Stimulated activated naive CD8-positive, alpha-beta T cell treated with anti-CD3 and anti-CD28 coated beads, Interleukin-15, Interleukin-2, amounts not matched to agents 100 U/mL and 50 U/mL, for 24 hours (primary cell): ENCODE data around the gene CCNB1IP1.
"Not testable (repeated sequence)": the region's sequence is repeated elsewhere in the genome, so short reads cannot be mapped to it uniquely, and the experiment has no call there.

Source experiments
- ATAC-seq: fragments of 150-1000 bp; cut with Tn5 transposase; one replicate; pipeline ENCODE4 v1.10.0; 2021
- DNase-seq: peaks from one replicate; pipeline ENCODE4 v3.0.0; 2021

Gene CCNB1IP1

GRCh38 chr14:20332788-20333493 is at the start of gene CCNB1IP1:
Gene CCNB1IP1, minus strand, starts transcription at chr14:20333279. Its CDS starts 16,756 bp downstream, at chr14:20316523.
- ATAC-seq (peak; percentile 98), DNase-seq (peak; percentile 43)

GRCh38 chr14:20382526-20382925 is 49.4 kb upstream of the CCNB1IP1 start:
- ATAC-seq = no peak
- no peak for DNase-seq

DNA sequence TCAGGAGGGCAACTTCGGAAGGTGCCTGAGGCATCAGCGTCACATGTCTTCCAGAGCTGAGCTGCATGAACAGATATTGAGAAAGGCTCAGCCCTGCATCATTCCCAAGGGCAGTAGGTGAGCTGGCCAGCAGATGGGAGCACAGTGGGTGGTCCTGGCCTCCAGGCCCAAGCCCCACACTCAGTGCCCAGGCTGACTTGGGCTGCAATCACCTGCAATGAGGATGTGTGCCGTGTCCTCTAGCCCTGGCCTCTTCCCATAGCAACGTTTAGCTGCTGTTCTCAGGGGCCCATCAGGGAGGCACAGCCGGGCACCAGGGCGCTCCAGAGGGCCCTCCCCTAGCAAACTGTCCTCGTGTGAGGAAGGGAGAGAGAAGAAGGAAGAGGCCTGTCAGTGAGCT is 48.3 kb upstream of the CCNB1IP1 start:
- DNase-seq = no peak
- ATAC-seq = no peak

- no peak for DNase-seq
- peak; percentile 48 for ATAC-seq
These were observed 47.6 kb upstream of the CCNB1IP1 start for GRCh38 chr14:20380681-20381080.

- DNase-seq = no peak
- no peak for ATAC-seq
These were observed 46.7 kb upstream of the CCNB1IP1 start for GRCh38 chr14:20379743-20380142.

- no peak for DNase-seq
- ATAC-seq = no peak
These were observed 44.1 kb upstream of the CCNB1IP1 start for GRCh38 chr14:20377171-20377570.

- DNase-seq (no peak), ATAC-seq (no peak)
These were observed 43.1 kb upstream of the CCNB1IP1 start for GRCh38 chr14:20376071-20376588.

GRCh38 chr14:20375471-20375870 is 42.4 kb upstream of the CCNB1IP1 start:
- ATAC-seq (no peak), DNase-seq (no peak)

DNA sequence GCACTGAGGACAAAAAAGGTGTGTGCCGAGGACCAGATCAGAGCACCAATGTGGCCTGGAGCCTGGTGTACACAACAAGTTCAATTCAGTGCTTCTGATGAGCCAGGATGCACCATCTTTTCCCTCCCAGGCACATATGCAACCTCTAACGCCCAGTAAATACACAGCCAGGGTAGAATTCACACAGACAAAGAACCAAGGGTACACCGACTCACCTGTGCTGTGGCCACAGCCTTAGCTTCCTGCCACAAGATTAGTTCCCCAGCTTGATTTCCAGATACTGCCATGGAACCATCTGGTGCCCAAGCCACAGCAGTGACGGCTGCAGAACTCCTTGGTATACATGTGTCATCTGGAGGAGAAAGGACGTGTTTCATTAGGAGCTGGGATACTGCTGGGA is 39.7 kb upstream of the CCNB1IP1 start:
- DNase-seq (no peak), ATAC-seq (no peak)

DNA sequence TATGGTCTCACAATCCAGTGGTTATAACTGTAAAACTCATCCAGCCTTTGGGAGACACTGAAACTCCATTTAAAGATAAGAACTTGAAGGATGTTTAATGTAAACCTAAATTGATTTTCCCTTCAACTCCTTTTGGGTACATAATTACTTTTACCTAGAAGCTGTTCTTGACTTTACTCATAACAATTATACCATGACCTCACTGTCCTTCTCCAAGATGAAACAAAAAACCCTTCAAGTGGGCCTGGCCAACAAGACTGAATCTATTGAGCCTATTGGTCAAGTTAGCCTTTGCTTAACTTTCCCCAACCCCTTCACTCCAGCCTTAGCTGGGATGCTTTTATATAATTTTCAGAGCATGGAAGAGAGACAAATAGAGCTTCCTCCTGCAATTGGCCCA is 32.8 kb upstream of the CCNB1IP1 start:
- no peak for ATAC-seq

DNA sequence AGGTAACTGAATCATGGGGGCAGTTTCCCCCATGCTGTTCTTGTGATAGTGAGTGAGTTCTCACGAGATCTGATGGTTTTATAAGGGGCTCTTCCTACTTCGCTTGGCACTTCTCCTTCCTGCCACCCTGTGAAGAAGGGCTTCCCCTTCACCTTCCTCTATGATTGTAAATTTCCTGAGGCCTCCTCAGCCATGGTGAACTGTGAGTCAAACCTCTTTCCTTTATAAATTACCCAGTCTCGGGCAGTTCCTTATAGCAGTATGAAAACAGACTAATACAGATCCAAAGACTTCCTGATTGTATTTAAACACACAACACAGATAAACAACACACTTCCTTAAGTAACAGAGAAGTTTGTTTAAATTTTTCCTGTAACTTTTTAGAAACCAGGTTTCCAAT is 25.4 kb upstream of the CCNB1IP1 start:
- ATAC-seq, DNase-seq: not testable (repeated sequence)

More for the DNA sequence above, 32.8 kb upstream of the CCNB1IP1 start:
- DNase-seq = no peak

DNA sequence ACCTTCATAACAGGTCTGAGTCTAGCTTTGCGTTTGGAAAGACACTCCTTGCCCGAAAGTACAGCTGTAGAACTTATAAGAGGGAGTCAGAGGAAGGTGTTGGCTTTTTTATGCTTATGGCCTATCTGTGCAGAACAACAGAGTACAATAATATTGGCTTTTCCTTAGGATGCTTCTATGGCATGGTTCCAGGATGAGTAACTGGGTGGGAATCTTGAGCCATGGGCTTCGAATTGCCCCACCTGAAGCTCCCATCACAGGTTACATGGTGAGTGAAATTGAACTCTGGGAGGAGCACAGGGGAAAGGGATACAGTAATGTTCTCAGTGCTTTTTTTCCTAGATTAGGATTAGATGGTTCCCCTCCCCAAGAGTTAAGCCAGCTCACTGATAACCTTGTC is 23.3 kb upstream of the CCNB1IP1 start:
- no peak for DNase-seq
- no peak for ATAC-seq

GRCh38 chr14:20350860-20351259 is 17.8 kb upstream of the CCNB1IP1 start:
- ATAC-seq = no peak

GRCh38 chr14:20350282-20350681 is 17.2 kb upstream of the CCNB1IP1 start:
- no peak for ATAC-seq
- DNase-seq = no peak

More at GRCh38 chr14:20350860-20351259, 17.8 kb upstream of the CCNB1IP1 start:
- DNase-seq = no peak

- DNase-seq (no peak), ATAC-seq (no peak)
These were observed 14.7 kb upstream of the CCNB1IP1 start for GRCh38 chr14:20347747-20348146.

GRCh38 chr14:20346713-20347112 is 13.6 kb upstream of the CCNB1IP1 start:
- no peak for DNase-seq
- no peak for ATAC-seq

GRCh38 chr14:20345366-20345765 is 12.3 kb upstream of the CCNB1IP1 start:
- no peak for DNase-seq
- ATAC-seq = no peak

- ATAC-seq (no peak), DNase-seq (no peak)
These were observed 10.8 kb upstream of the CCNB1IP1 start for GRCh38 chr14:20343862-20344220.

GRCh38 chr14:20343092-20343861 is 10.2 kb upstream of the CCNB1IP1 start, which contains the start of gene PARP2:
Gene PARP2, plus strand, starts transcription at chr14:20343635. Its CDS starts 7 bp downstream, at chr14:20343642.
- ATAC-seq (peak; percentile 99), DNase-seq (peak; percentile 97)

GRCh38 chr14:20341646-20342045 is 8.6 kb upstream of the CCNB1IP1 start:
- ATAC-seq = no peak
- DNase-seq = no peak

DNA sequence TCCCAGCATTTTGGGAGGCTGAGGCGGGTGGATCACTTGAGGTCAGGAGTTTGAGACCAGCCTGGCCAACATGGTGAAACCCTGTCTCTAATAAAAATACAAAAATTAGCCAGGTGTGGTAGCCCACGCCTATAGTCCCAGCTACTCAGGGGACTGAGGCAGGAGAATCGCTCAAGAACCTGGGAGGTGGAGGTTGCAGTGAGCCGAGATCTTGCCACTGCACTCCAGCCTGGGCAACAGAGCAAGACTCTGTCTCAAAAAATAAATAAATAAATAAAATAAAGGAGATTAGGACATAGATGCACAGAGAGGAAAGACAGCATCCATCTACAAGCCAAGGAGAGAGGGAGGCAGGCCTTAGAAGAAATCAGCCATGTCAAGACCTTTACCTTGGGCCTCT is 8.0 kb upstream of the CCNB1IP1 start:
- not testable (repeated sequence) for ATAC-seq, DNase-seq

DNA sequence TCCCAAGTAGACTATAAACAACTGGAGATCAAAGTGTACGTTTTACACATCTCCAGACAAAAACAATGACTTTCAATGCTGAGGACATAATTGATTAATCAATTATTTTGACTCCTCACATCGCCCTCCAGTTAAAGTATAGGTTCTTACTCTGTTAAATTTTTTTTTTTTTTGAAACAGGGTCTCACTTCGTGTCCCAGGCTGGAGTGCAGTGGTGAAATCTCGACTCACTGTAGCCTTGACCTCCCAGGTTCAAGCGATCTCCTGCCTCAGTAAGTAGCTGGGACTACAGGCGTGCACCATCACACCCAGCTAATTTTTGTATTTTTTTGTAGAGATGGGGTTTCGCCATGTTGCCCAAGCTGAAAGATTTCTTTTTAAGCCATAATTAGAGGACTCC is 938 bp upstream of the CCNB1IP1 start:
- ATAC-seq = no peak
- DNase-seq = no peak

GRCh38 chr14:20333494-20333841 is 389 bp upstream of the CCNB1IP1 start:
- ATAC-seq (peak; percentile 8), DNase-seq (no peak)
